GM21717 (cell line): ENCODE data around the gene PTPRA.
"Not testable (repeated sequence)": the region's sequence is repeated elsewhere in the genome, so short reads cannot be mapped to it uniquely, and the experiment has no call there.

Experiments
- ATAC-seq: cut with Tn5 transposase; IDR thresholded peaks from one replicate; pipeline ENCODE4 v1.9.1; 2021; ENCODE audit warnings: mild to moderate bottlenecking, moderate library complexity; ENCODE audit not compliant: unreplicated experiment

Gene PTPRA

DNA sequence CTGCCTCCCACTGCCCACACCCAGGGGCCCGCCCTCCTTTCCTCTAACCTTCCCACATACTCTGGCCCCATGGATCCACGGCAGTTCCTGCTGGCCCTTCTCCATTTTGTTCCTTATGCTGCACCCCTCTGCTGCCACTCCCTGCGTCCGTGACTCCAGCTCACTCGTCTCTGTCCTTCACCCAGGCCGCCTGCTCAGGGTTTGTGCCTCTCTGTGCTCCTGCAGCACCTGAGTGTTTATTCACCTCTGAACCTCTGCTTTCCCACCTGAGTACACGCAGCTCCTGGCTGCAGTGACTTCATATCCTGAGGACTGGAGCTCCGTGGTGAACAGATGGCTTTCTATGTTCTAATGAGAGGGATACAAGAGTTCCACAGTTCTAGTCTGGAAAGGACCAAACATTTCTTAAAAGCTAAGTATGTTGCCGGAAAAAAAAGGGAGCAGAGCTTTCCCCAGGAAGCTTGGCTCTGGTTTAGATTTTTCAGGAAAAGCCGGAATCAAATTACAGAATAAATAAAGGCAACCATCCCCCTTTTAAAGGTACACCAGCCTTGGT is 168.7 kb downstream of the PTPRA start:
- no peak for ATAC-seq

- ATAC-seq, result no peak
These were observed 169.3 kb downstream of the PTPRA start for GRCh38 chr20:3042625-3043024.

- ATAC-seq, result no peak
These were observed 170.0 kb downstream of the PTPRA start, which contains the start of gene GNRH2 for GRCh38 chr20:3043322-3043721. TSS of gene GNRH2 (plus strand) at chr20:3043622. CDS start at chr20:3044415, 793 bp downstream.

DNA sequence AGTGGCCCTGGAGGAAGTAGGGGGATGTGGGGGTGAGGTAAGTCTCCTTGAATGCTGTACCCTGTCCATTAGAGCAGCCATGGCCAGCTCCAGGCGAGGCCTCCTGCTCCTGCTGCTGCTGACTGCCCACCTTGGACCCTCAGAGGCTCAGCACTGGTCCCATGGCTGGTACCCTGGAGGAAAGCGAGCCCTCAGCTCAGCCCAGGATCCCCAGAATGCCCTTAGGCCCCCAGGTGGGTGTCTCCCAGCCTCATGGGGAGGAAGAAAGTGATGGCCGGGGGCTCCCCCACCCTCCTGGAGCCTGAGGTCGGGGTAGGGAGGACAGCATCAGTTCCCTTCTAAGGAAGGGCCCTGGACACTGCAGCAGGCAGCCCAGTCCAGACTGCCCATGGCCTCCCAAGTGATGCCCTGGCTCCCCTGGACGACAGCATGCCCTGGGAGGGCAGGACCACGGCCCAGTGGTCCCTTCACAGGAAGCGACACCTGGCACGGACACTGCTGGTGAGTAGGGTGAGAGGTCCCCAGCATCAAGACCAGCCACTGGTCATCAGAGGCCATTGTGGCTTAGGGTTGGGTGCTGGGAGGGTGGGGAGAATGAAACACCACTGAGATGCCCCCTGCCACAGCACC is 171.2 kb downstream of the PTPRA start:
- ATAC-seq, result no peak

GRCh38 chr20:3045042-3045815 is 171.9 kb downstream of the PTPRA start:
- ATAC-seq, result peak; percentile 35

DNA sequence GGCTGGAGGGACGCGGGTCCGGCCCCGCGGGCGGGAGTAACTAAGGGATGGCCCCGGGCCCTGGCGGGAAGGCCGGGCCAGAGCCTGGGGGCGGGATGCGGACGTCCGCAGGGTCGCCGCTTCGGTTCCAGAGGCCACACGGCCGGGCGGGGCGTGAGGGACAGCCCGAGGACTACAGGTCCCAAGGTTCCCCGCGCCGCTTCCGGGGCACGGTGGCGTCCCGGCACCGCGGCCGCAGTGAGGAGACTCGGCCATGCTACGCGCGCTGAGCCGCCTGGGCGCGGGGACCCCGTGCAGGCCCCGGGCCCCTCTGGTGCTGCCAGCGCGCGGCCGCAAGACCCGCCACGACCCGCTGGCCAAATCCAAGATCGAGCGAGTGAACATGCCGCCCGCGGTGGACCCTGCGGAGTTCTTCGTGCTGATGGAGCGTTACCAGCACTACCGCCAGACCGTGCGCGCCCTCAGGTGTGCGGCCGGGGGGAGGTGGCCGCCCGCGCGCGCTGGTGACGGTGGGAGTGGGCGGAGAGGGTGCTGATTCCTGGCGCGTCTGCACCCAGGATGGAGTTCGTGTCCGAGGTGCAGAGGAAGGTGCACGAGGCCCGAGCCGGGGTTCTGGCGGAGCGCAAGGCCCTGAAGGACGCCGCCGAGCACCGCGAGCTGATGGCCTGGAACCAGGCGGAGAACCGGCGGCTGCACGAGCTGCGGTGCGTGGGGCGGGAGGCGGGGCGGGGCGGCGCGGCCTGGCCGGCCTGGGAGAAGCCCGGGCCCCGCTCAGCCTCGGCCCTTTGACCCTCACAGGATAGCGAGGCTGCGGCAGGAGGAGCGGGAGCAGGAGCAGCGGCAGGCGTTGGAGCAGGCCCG is 172.8 kb downstream of the PTPRA start, which contains the start of gene MRPS26:
TSS of gene MRPS26 (plus strand) at position 237 of the 861 bp plus-strand sequence. CDS start at position 254, 17 bp downstream.
- peak; percentile 81 for ATAC-seq

DNA sequence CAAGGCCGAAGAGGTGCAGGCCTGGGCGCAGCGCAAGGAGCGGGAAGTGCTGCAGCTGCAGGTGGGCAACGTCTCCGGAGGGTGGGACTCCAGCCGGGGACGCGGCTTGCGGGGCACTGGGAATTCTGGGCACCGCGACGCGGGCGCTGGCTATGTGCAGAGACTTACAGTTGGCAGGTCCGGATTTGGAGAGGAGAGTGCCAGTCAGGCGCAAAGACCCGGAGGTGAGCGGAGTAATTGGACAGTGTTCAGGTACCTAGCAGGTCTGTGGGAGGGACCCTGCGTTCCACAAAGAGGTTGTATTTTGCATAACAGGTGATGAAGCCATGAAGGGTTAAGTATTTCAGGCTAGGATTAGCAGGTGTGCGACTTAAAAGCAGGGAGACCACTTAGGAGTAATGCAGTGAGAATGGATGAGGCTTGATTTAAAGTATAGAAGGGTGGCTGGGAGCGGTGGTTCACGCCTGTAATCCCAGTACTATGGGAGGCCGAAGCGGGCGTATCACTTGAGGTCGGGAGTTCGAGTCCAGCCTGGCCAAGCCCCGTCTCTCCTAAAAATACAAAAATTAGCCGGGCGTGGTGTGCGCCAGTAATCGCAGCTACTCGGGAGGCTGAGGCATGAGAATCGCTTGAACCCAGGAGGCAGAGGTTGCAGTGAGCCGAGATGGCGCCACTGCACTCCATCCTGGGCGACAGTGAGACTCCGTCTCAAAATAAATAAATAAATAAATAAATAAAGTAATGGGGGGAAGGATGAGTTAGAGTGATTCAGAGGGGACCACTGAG is 173.6 kb downstream of the PTPRA start:
- ATAC-seq, result no peak

DNA sequence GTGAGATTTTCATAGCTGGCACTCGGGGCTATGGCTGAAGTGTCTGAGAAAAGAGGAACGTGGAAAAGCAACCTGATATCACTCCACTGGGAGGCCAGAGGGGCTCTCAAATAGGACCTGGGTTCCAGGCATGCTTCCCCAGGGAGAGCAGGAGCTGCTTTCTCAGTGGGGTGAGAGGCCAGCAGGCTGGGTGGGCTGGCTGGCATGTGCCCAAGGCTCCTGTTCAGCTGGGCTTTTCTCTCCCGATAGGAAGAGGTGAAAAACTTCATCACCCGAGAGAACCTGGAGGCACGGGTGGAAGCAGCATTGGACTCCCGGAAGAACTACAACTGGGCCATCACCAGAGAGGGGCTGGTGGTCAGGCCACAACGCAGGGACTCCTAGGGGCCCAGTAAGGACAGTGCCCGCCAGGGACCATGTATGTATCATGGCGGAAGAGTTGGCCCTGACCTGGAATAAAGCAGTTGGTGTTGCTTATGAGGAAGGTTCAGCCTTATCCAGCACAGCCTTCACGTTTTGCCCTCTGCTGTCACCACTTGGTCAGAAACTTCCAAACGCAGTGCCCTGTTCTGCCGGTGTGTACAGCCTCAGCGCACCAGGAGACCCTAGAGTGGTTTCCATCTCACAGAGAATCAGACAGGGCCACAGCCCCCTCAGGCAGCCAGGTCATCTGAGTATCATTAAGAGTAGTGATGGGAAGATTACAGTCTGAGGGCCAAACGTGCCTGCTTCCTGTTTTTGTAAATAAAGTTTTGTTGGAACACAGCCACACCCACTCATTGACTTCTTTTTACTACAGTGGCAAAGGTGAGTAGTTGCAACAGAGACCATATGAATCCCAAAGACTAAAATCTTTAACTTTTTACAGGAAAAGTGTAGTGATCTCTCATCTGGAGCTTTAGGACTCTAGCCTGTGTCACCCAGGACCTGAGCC is 174.5 kb downstream of the PTPRA start:
- ATAC-seq, result no peak

DNA sequence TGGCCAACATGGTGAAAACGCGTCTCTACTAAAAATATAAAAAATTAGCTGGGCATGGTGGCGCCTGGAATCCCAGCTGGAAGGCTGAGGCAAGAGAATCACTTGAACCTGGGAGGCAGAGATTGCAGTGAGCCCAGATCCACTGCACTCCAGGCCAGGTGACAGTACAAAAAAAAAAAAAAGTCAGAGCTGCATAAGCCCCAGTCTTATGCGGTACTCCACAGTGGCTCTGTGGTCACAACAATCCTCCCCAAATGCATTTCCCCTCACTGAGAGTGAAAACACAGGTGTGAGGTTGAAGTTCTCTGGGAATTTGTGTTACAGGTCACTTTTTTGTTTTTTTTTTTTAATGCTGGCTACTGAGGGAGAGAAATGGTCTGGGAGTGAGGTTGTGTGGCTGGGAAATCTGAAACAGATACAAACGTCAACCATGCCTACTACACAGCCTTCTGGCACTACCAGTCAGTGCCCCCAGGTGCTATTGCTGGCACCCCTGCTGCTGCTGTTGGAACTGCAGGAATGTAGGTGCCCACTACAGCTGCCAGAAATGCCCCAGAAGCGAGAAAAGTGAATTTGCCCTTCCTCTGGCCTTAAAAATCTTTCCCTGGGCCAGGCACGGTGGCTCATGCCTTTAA is 178.2 kb downstream of the PTPRA start:
- ATAC-seq, result no peak

- no peak for ATAC-seq
These were observed 186.2 kb downstream of the PTPRA start for GRCh38 chr20:3059489-3059888.

DNA sequence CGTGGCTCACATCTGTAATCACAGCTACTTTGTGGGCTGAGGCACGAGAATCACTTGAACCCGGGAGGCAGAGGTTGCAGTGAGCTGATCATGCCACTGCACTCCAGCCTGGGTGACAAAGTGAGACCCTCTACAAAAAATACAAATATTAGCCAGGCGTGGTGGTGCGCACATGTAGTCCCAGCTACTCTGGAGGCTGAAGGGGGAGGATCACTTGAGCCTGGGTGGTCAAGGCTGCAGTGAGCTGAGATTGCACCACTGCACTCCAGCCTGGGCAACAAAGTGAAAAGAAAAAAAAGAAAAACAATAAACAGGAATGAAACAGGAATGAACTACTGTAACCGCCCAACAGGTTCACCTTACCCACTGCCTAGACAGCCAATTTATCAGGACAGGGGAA is 190.8 kb downstream of the PTPRA start:
- ATAC-seq, result not testable (repeated sequence)

- no peak for ATAC-seq
These were observed 194.1 kb downstream of the PTPRA start for GRCh38 chr20:3067139-3068014.

GRCh38 chr20:3068075-3068474 is 194.8 kb downstream of the PTPRA start:
- no peak for ATAC-seq

DNA sequence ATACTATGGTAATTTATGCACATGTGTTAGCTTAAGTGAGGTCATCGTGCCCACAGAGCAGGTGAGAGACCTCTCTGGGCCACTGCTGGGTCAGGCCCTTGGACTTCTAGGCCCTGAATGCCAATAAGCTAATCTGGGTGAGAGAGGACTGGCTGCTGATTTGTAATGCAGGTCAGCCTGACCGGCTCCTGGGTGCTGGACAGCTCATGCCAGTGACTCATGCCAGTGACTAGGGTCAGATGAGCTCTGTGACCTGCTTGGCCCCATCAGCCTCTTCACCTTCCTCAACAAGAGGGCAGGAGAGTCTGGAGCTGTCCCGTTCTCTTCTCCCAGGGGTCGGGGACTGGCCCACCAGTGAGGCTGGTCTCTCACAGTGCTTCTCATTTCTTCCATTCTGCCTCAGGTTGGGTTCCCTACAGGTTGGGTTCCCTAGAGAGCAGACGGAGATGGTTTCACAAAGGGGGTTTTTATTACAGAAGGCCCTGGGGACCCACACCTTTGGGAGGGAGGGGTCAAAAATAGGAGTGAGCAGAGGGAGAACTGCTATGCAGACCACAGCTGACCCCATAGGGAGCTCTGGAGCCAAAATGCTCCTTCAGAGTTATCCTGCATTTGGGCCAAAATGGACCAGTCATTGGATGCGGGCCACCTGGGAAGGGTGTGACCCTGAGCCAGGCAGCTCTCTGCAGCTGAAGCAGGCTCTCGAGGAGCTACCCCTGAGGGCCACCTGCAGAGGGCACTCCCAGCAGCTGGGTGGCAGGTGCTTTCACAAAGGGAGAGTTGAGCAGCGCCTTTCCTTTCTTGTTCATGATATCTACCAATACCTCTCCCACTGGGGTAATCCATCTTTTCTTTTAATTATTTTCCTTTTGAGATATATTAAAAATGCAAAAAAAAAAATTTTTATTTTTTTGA is 196.0 kb downstream of the PTPRA start:
- ATAC-seq, result no peak

DNA sequence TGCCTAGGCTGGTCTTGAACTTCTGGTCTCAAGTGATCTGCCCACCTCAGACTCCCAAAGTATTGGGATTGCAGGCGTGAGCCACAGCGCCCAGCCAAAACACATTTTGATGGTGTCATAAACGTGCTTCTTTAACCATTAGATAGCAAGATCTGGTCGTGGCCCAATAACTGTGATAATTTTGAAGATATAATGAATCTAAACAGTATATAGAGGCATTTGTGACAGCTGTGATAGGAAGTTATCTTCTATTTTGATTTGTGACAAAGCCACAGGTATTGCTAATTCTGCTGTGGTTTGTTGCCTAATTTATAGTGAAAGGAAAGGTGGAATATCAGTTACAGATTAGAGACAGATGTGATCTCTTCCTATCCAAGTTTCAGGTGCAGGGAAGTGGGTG is 197.4 kb downstream of the PTPRA start:
- no peak for ATAC-seq

- no peak for ATAC-seq
These were observed 198.0 kb downstream of the PTPRA start for GRCh38 chr20:3071266-3071609.
